Skeletal muscle satellite cell (primary cell): Measurements from ENCODE around the gene CHD2.

ENCODE experiments used
- H3K27me3 ChIP-seq: 2 replicates; pipeline ENCODE4 v1.7.0; 2013; ENCODE audit warnings: low read length; ENCODE audit not compliant: control insufficient read depth, insufficient read depth
- H3K36me3 ChIP-seq: 2 replicates; pipeline ENCODE4 v1.7.0; 2013; ENCODE audit warnings: mild to moderate bottlenecking, control low read depth, low read length; ENCODE audit not compliant: insufficient read depth
- H3K4me1 ChIP-seq: 2 replicates; pipeline ENCODE4 v1.7.0; 2013; ENCODE audit warnings: low read length; ENCODE audit not compliant: control insufficient read depth, insufficient read depth
- H3K4me2 ChIP-seq: 2 replicates; pipeline ENCODE4 v1.7.0; 2013; ENCODE audit warnings: mild to moderate bottlenecking, low read length
- H3K4me3 ChIP-seq: 2 replicates; pipeline ENCODE4 v1.7.0; 2013; ENCODE audit warnings: low read length
- H3K9ac ChIP-seq: 2 replicates; pipeline ENCODE4 v1.7.0; 2013; ENCODE audit warnings: mild to moderate bottlenecking, low read depth, low read length, moderate library complexity
- H3K9me3 ChIP-seq: replicated peaks from 2 replicates; pipeline ENCODE4 v1.7.0; 2013; ENCODE audit warnings: mild to moderate bottlenecking, control low read depth, low read length

The CHD2 gene

GRCh38 chr15:92887869-92888268 is 12.3 kb upstream of the CHD2 start:
- H3K27me3 ChIP-seq = no peaks in the 10 kb centered on the region
- peak overlapping the region; percentile 69 for H3K4me2 ChIP-seq
- H3K9ac ChIP-seq = peak overlapping the region; percentile 18
- peaks cover 23% of the 10 kb centered on the region for H3K4me1 ChIP-seq
- peaks cover 71% of the 10 kb centered on the region for H3K36me3 ChIP-seq
- H3K4me3 ChIP-seq = no peak overlapping the region
- no peaks in the 10 kb centered on the region for H3K9me3 ChIP-seq

DNA sequence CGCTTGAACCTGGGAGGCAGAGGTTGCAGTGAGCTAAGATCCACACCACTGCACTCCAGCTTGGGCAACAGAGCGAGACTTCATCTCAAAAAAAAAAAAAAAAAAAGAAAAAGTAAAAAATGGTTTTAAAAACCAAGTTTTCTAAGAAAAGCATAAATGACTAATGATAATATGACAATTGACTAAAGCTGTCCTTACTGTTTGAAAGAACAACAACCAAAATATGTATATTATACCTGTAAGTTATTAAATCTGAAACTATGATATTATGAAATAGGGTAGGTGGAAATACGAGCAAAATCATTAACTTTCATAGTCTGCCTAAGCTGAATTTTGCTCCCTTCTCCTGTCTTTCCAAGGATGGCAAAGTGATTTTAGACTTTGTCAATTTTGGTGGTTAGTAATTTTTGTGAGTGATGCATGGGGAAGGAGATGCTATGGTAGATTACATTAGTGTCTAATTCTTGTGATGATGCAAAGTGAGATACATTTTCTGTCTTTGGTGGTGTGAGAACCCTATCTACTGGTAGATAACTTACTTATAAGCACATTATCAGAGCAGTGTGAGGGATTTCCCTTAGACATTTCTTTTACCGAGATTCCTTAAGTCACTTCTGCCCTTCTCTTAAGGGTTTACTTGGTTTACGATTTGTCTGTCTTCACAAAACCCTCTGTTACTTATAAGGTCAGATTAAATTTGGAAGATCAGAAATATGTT is 10.6 kb upstream of the CHD2 start:
- Histone ChIP-seq H3K36me3 (peaks cover 79% of the 10 kb centered on the region), H3K9ac (no peak overlapping the region), H3K4me2 (no peak overlapping the region), H3K4me1 (peaks cover 23% of the 10 kb centered on the region), H3K9me3 (no peaks in the 10 kb centered on the region), H3K27me3 (no peaks in the 10 kb centered on the region), H3K4me3 (no peak overlapping the region)

GRCh38 chr15:92891533-92892200 is 8.5 kb upstream of the CHD2 start:
- Histone ChIP-seq H3K9me3 (no peaks in the 10 kb centered on the region), H3K4me2 (no peak overlapping the region), H3K4me3 (no peak overlapping the region), H3K9ac (no peak overlapping the region), H3K36me3 (peaks cover 92% of the 10 kb centered on the region), H3K27me3 (no peaks in the 10 kb centered on the region), H3K4me1 (peaks cover 15% of the 10 kb centered on the region)

- no peak overlapping the region for H3K4me2 ChIP-seq
- H3K4me1 ChIP-seq = peaks cover 10% of the 10 kb centered on the region
- H3K36me3 ChIP-seq = peaks cover 92% of the 10 kb centered on the region
These were observed 7.9 kb upstream of the CHD2 start for GRCh38 chr15:92892201-92892555.

GRCh38 chr15:92893200-92893599 is 6.9 kb upstream of the CHD2 start:
- Histone ChIP-seq H3K4me1 (peaks cover under 1% of the 10 kb centered on the region), H3K36me3 (peaks cover 92% of the 10 kb centered on the region), H3K27me3 (no peaks in the 10 kb centered on the region)

More at GRCh38 chr15:92892201-92892555, 7.9 kb upstream of the CHD2 start:
- H3K27me3 ChIP-seq = no peaks in the 10 kb centered on the region
- no peak overlapping the region for H3K9ac ChIP-seq
- no peaks in the 10 kb centered on the region for H3K9me3 ChIP-seq
- H3K4me3 ChIP-seq = no peak overlapping the region

DNA sequence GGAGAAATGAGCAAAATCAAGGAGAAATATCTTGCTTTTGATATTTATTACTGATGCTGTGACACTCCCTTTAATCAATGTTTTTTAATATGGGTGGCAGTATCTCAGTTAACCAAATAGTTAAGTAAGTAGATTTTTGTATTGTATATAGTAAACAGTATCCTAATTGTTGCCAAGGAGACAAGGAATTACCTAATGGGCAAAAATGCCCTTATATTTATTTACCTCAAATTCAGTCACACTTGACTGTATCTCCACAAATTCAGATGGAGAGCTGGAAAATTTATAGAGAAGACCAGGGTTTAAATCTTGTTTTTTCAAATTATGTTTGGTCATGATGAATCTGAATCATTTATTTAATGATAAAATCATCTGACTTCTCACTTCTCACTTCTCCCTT is 3.6 kb upstream of the CHD2 start:
- Histone ChIP-seq H3K9ac (no peak overlapping the region), H3K36me3 (peaks cover 86% of the 10 kb centered on the region), H3K4me1 (no peaks in the 10 kb centered on the region), H3K27me3 (no peaks in the 10 kb centered on the region), H3K9me3 (no peaks in the 10 kb centered on the region), H3K4me3 (no peak overlapping the region), H3K4me2 (no peak overlapping the region)

More at GRCh38 chr15:92893200-92893599, 6.9 kb upstream of the CHD2 start:
- no peak overlapping the region for H3K9ac ChIP-seq
- H3K4me3 ChIP-seq = no peak overlapping the region
- no peaks in the 10 kb centered on the region for H3K9me3 ChIP-seq
- no peak overlapping the region for H3K4me2 ChIP-seq

GRCh38 chr15:92897620-92898019 is 2.5 kb upstream of the CHD2 start:
- Histone ChIP-seq H3K4me2 (no peak overlapping the region), H3K9ac (no peak overlapping the region), H3K27me3 (no peaks in the 10 kb centered on the region), H3K36me3 (peaks cover 80% of the 10 kb centered on the region), H3K9me3 (no peaks in the 10 kb centered on the region), H3K4me1 (no peaks in the 10 kb centered on the region), H3K4me3 (no peak overlapping the region)

DNA sequence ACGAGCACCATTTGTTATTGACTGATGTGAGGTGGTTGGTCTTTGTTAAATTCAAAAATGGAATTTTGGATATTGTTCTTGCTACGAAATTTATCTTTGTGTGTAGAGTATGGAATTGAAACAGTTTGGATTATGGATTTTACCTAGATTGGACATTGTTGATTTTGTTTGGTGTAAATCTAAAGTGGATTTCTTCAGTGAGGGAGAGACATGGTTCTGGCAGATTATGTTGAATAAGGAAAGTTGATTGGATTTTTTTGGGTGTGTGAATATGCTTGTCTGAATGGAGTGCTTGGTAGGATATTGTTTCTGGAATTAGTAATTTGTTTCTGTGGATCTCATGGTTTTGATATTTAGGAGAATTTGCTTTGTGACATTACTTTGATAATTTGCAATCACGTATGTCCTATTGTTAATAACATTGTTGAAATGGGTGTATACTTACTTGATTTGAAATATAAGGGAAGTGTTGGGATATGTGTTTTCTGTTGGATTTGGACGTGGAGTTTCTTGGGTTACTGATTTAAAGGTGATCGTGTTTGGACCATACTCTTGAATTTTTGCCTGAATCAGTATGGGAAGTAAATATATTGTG is 1.0 kb upstream of the CHD2 start:
- Histone ChIP-seq H3K4me1 (no peaks in the 10 kb centered on the region), H3K4me2 (no peak overlapping the region), H3K4me3 (no peak overlapping the region), H3K9ac (no peak overlapping the region), H3K9me3 (no peaks in the 10 kb centered on the region), H3K36me3 (peaks cover 71% of the 10 kb centered on the region), H3K27me3 (no peaks in the 10 kb centered on the region)

GRCh38 chr15:92899601-92899947 is 550 bp upstream of the CHD2 start:
- Histone ChIP-seq H3K4me1 (no peaks in the 10 kb centered on the region), H3K4me3 (peak overlapping the region; percentile 91), H3K9ac (peak overlapping the region; percentile 96), H3K27me3 (no peaks in the 10 kb centered on the region), H3K36me3 (peaks cover 66% of the 10 kb centered on the region), H3K9me3 (no peaks in the 10 kb centered on the region), H3K4me2 (peak overlapping the region; percentile 94)

- Histone ChIP-seq H3K9ac (peak overlapping the region; percentile 96), H3K27me3 (no peaks in the 10 kb centered on the region), H3K4me3 (peak overlapping the region; percentile 91), H3K4me1 (peaks cover 10% of the 10 kb centered on the region), H3K4me2 (peak overlapping the region; percentile 94), H3K9me3 (no peaks in the 10 kb centered on the region), H3K36me3 (peaks cover 59% of the 10 kb centered on the region)
These were observed 577 bp downstream of the CHD2 start for GRCh38 chr15:92900731-92901071.

- Histone ChIP-seq H3K27me3 (no peaks in the 10 kb centered on the region), H3K9ac (peak overlapping the region; percentile 96), H3K4me1 (peaks cover 15% of the 10 kb centered on the region)
These were observed 1.1 kb downstream of the CHD2 start for GRCh38 chr15:92901072-92901761.

More at GRCh38 chr15:92901072-92901761, 1.1 kb downstream of the CHD2 start:
- Histone ChIP-seq H3K36me3 (peaks cover 54% of the 10 kb centered on the region), H3K9me3 (no peaks in the 10 kb centered on the region), H3K4me3 (peak overlapping the region; percentile 91), H3K4me2 (peak overlapping the region; percentile 94)
